Liver (tissue), 9 donors: ENCODE measurements around the gene ORC3. TPM values are rescaled to one million over a fixed set of nuclear protein-coding genes. Genes with fewer than 3 reads are reported as not detected.

Experiments used
- DNase-seq: peaks from one replicate; pipeline ENCODE4 v3.0.0-alpha.2; 2017; ENCODE audit warnings: low spot score
- H3K27ac ChIP-seq, 2 donors: one replicate each; pipeline ENCODE4 v1.7.0; 2013; ENCODE audit warnings: inconsistent platforms in 2 of 2, low read length in 2 of 2, control low read depth in 1 of 2, low read depth in 1 of 2, mild to moderate bottlenecking in 1 of 2
- H3K27me3 ChIP-seq, 4 donors: one replicate each; pipeline versions ENCODE4 v1.6.1 to v1.7.0; 2013; ENCODE audit warnings: low read length in 3 of 4, inconsistent platforms in 1 of 4, mild to moderate bottlenecking in 1 of 4, moderate library complexity in 1 of 4; ENCODE audit not compliant: control insufficient read depth in 4 of 4, insufficient read depth in 4 of 4
- H3K36me3 ChIP-seq, 4 donors: one replicate each; pipeline versions ENCODE4 v1.6.1 to v1.7.0; 2013; ENCODE audit warnings: low read length in 3 of 4, mild to moderate bottlenecking in 3 of 4, low read depth in 1 of 4, moderate library complexity in 1 of 4; ENCODE audit not compliant: control insufficient read depth in 4 of 4, insufficient read depth in 3 of 4
- H3K4me1 ChIP-seq, 4 donors: one replicate each; pipeline versions ENCODE4 v1.6.1 to v1.7.0; 2013; ENCODE audit warnings: low read length in 3 of 4, mild to moderate bottlenecking in 3 of 4, moderate library complexity in 1 of 4; ENCODE audit not compliant: control insufficient read depth in 4 of 4, insufficient read depth in 4 of 4
- H3K4me3 ChIP-seq, 3 donors: one replicate each; pipeline versions ENCODE4 v1.6.1 to v1.7.0; 2013; ENCODE audit warnings: low read length in 3 of 3, control low read depth in 1 of 3, low read depth in 1 of 3, mild to moderate bottlenecking in 1 of 3
- H3K9ac ChIP-seq, 2 donors: one replicate each; pipeline ENCODE4 v1.7.0; 2013; ENCODE audit warnings: low read length in 2 of 2, mild to moderate bottlenecking in 2 of 2, moderate library complexity in 2 of 2, control low read depth in 1 of 2, low read depth in 1 of 2
- H3K9me3 ChIP-seq, 4 donors: one replicate each; pipeline versions ENCODE4 v1.6.1 to v1.7.0; 2013; ENCODE audit warnings: low read length in 3 of 4; ENCODE audit not compliant: control insufficient read depth in 4 of 4
- EGR1 ChIP-seq, 2 donors: IDR thresholded peaks; 2 replicates each; pipeline ENCODE4 v1.6.1; 2016 to 2018; ENCODE audit warnings: antibody characterized with exemption in 2 of 2, low read depth in 2 of 2
- FOXA2 ChIP-seq: IDR thresholded peaks from 2 replicates; pipeline ENCODE4 v1.6.1; 2016; ENCODE audit warnings: antibody characterized with exemption
- HNF4A ChIP-seq, 2 donors: conservative IDR thresholded peaks; 2 replicates each; pipeline ENCODE4 v1.6.1; 2016; ENCODE audit warnings: antibody characterized with exemption in 2 of 2, mild to moderate bottlenecking in 2 of 2
- JUND ChIP-seq, 2 donors: IDR thresholded peaks; 2 replicates each; pipeline ENCODE4 v1.6.1; 2016; ENCODE audit warnings: antibody characterized with exemption in 2 of 2
- RXRA ChIP-seq, 2 donors: IDR thresholded peaks; 2 replicates each; pipeline ENCODE4 v1.6.1; 2017 to 2018; ENCODE audit warnings: antibody characterized with exemption in 2 of 2, mild to moderate bottlenecking in 1 of 2
- SP1 ChIP-seq: IDR thresholded peaks from 2 replicates; pipeline ENCODE4 v1.6.1; 2018; ENCODE audit warnings: antibody characterized with exemption, mild to moderate bottlenecking
- TAF1 ChIP-seq: conservative IDR thresholded peaks from 2 replicates; pipeline ENCODE4 v1.6.1; 2016; ENCODE audit warnings: antibody characterized with exemption, mild to moderate bottlenecking
- WGBS: extraction: QIAGEN DNeasy Blood & Tissue Kit; methylation state at CpG from one replicate; pipeline ENCODE4 v1.1.7; 2013; 5-methylcytosine and 5-hydroxymethylcytosine counted together
- polyA plus RNA-seq, 2 donors: library from polyadenylated mRNA; stranded (reverse) in 1 of 2; unstranded in 1 of 2; fragments of 200-250 nt in 1 of 2; fragments of >200 nt in 1 of 2; fragmentation: Nextera tagmentation in 1 of 2; extraction: Ambion mirVana in 1 of 2; gene quantifications; one replicate each; pipeline versions ENCODE4 v1.2.1 to v1.2.3, GENCODE V29; 2013 to 2015
- total RNA-seq, 2 donors: library from RNA; depleted of rRNA; stranded (reverse); fragments of >200 nt; gene quantifications; one replicate each; pipeline ENCODE4 v1.2.3, GENCODE V29; 2014
- TF ChIP-seq, protein P1 (sequence below): fragments of 150-350 bp; IDR thresholded peaks from 2 replicates; pipeline ENCODE4 v1.5.1; 2017; ENCODE audit warnings: improper control_type of control experiment, low read depth, low read length; ENCODE audit not compliant: missing input control
- TF ChIP-seq, protein P2 (sequence below): IDR thresholded peaks from 2 replicates; pipeline ENCODE4 v1.6.1; 2016; ENCODE audit warnings: antibody characterized with exemption
- TF ChIP-seq, protein P3 (sequence below): IDR thresholded peaks from 2 replicates; pipeline ENCODE4 v1.6.1; 2016; ENCODE audit warnings: antibody characterized with exemption
- TF ChIP-seq, protein P4 (sequence below): IDR thresholded peaks from 2 replicates; pipeline ENCODE4 v1.6.1; 2016; ENCODE audit warnings: antibody characterized with exemption
- donor health status: healthy.
- donor health status: healthy.
- donor health status: healthy.
- donor health status: healthy.
- donor health status: healthy.

Gene ORC3
- total and polyA plus RNA-seq, 4 donors = 5.2 to 14.5 (median 10.5) TPM

DNA sequence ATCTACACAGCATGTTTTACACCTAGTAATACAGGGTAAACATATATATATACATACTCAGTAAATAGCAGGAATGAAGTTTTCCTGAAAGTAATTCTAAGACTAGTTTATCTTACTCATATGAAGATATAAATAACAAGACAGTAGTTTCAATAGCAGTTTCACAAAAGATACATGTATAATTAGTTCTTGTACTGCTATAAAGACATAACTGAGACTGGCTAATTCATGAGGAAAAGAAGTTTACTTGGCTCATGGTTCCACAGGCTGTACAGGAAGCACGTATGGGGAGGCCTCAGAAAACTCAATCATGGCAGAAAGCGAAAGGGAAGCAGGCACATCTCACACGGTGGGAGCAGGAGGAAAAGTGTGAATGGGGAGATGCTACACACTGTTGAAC lies 17.1 kb upstream of the ORC3 start:
- H3K9ac ChIP-seq = no peak overlapping the region
- DNase-seq = no peak
- H3K4me1 ChIP-seq = peaks cover 0 to 5% (median 2%) of the 10 kb centered on the region in 4 donors
- TF ChIP-seq FOXA2 (no peak), TAF1 (no peak), EGR1 (IDR thresholded peaks at IDR 0.05; ENCODE audit: low read depth in 2 of 2) (no peak), SP1 (no peak), HNF4A (conservative IDR thresholded peaks at IDR 0.05) (no peak), JUND (IDR thresholded peaks at IDR 0.05) (no peak)
- TF ChIP-seq, protein P1, sequence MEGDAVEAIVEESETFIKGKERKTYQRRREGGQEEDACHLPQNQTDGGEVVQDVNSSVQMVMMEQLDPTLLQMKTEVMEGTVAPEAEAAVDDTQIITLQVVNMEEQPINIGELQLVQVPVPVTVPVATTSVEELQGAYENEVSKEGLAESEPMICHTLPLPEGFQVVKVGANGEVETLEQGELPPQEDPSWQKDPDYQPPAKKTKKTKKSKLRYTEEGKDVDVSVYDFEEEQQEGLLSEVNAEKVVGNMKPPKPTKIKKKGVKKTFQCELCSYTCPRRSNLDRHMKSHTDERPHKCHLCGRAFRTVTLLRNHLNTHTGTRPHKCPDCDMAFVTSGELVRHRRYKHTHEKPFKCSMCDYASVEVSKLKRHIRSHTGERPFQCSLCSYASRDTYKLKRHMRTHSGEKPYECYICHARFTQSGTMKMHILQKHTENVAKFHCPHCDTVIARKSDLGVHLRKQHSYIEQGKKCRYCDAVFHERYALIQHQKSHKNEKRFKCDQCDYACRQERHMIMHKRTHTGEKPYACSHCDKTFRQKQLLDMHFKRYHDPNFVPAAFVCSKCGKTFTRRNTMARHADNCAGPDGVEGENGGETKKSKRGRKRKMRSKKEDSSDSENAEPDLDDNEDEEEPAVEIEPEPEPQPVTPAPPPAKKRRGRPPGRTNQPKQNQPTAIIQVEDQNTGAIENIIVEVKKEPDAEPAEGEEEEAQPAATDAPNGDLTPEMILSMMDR = no peak
- TF ChIP-seq, protein P2, sequence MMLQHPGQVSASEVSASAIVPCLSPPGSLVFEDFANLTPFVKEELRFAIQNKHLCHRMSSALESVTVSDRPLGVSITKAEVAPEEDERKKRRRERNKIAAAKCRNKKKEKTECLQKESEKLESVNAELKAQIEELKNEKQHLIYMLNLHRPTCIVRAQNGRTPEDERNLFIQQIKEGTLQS = no peak
- TF ChIP-seq, protein P3, sequence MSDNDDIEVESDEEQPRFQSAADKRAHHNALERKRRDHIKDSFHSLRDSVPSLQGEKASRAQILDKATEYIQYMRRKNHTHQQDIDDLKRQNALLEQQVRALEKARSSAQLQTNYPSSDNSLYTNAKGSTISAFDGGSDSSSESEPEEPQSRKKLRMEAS = no peak
- TF ChIP-seq, protein P4, sequence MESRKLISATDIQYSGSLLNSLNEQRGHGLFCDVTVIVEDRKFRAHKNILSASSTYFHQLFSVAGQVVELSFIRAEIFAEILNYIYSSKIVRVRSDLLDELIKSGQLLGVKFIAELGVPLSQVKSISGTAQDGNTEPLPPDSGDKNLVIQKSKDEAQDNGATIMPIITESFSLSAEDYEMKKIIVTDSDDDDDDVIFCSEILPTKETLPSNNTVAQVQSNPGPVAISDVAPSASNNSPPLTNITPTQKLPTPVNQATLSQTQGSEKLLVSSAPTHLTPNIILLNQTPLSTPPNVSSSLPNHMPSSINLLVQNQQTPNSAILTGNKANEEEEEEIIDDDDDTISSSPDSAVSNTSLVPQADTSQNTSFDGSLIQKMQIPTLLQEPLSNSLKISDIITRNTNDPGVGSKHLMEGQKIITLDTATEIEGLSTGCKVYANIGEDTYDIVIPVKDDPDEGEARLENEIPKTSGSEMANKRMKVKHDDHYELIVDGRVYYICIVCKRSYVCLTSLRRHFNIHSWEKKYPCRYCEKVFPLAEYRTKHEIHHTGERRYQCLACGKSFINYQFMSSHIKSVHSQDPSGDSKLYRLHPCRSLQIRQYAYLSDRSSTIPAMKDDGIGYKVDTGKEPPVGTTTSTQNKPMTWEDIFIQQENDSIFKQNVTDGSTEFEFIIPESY = no peak
- no peak overlapping the region for H3K4me3 ChIP-seq
- no peaks in the 10 kb centered on the region for H3K27me3 ChIP-seq
- peaks cover 0 to 7% (median 4%) of the 10 kb centered on the region in 4 donors for H3K36me3 ChIP-seq
- no peak overlapping the region for H3K27ac ChIP-seq
- no peaks in the 10 kb centered on the region for H3K9me3 ChIP-seq
- WGBS = 92% methylated on average over 3 of the region's 3 CpGs

DNA sequence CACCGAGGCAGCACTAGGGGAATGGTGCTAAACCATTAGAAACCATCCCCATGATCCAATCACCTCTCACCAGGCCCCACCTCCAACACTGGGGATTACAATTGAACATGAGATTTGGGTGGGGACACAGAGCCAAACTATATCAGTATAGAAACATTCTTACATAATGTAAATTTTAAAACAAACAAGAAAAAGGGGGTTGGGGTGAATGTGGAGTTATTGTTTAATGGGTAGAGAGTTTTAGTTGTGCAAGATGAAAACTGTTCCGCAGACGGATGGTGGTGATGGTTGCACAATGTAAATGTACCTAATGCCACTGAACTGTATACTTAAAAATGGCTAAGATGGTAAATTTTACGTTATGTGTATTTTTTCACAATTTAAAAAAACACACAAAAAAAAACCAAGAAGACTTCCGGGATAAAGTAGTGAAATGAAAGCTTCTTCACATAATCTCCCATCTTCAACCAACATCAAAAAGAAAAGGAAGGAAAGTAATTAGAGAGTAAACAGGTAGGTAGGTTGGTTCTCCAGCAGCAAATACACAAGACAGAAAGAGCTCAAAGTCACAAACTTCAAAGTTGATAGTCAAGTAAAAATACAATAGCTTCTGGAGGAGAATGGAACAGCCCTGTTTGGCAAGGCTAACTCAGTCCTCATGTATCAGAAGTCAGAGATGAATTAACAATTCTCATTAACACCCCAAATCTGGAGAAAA lies 16.5 kb upstream of the ORC3 start:
- WGBS = 95% methylated on average over 5 of the region's 5 CpGs
- Histone ChIP-seq H3K27ac (no peak overlapping the region), H3K9ac (no peak overlapping the region), H3K36me3 (peaks cover 0 to 3% (median 1%) of the 10 kb centered on the region in 4 donors), H3K4me3 (no peak overlapping the region), H3K4me1 (peaks cover 0 to 5% (median 2%) of the 10 kb centered on the region in 4 donors), H3K27me3 (no peaks in the 10 kb centered on the region), H3K9me3 (no peaks in the 10 kb centered on the region)
- no peak for DNase-seq
- TF ChIP-seq SP1 = no peak

DNA sequence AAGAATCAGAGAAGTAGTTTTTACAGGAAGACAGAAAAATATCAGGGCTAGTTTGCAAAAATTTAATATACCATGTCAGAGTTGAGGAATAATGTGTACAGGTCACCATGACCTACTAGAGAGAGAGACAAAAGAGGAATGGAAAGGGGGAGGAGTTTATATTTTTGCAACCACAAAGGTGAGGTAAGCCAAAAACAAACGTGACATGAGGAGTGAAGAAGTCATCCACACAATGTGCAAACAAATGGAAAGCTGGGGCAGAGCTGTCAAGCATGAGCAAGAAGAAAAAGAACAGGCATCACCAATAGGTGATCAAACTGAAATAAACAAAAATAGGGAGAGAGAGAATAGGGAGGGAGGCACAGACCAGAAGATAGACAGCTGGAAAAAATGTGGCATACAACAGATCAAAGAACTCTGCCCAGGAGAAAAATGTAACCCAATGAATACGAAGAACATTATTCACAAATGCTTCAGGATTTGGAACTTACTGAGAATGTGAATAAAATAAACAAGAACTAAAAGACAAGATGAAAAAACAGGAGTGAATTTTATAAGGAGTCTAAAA lies 15.6 kb upstream of the ORC3 start:
- TF ChIP-seq JUND (IDR thresholded peaks at IDR 0.05) (no peak), HNF4A (conservative IDR thresholded peaks at IDR 0.05) (peak in 1 of 2 donors; percentile 18), RXRA (IDR thresholded peaks at IDR 0.05) (peak; percentile 6 to 25)
- TF ChIP-seq, protein P2 = no peak
- H3K27ac ChIP-seq = no peak overlapping the region
- H3K36me3 ChIP-seq = peaks cover 0 to 3% (median 1%) of the 10 kb centered on the region in 4 donors
- 51% methylated on average over 2 of the region's 2 CpGs for WGBS
- H3K4me3 ChIP-seq = no peak overlapping the region
- no peak overlapping the region for H3K9ac ChIP-seq
- no peak for DNase-seq
- H3K27me3 ChIP-seq = no peaks in the 10 kb centered on the region
- H3K9me3 ChIP-seq = no peaks in the 10 kb centered on the region
- H3K4me1 ChIP-seq = peaks cover 0 to 5% (median 2%) of the 10 kb centered on the region in 4 donors
